Vagina (tissue), 2 donors: ENCODE measurements around the gene DOK6.

Experiments
- CTCF ChIP-seq, 3 experiments: fragments of 450-650 bp in 2 of 3; fragments of 200-600 bp in 1 of 3; sonication (generic) in 1 of 3; IDR thresholded peaks; one replicate each; pipeline ENCODE4 v1.5.1; 2017 to 2019; ENCODE audit warnings: antibody characterized with exemption in 3 of 3, mild to moderate bottlenecking in 2 of 3, moderate library complexity in 2 of 3
- POLR2A ChIP-seq, 2 donors: fragments of 450-650 bp; IDR thresholded peaks; one replicate each; pipeline ENCODE4 v1.6.1; 2017; ENCODE audit warnings: antibody characterized with exemption in 2 of 2, mild to moderate bottlenecking in 2 of 2, moderate library complexity in 2 of 2
- POLR2AphosphoS5 ChIP-seq, 2 donors: sonication (generic); formaldehyde crosslinking; IDR thresholded peaks; one replicate each; pipeline ENCODE4 v1.9.0; 2017; ENCODE audit warnings: antibody characterized with exemption in 2 of 2, mild to moderate bottlenecking in 2 of 2, low read depth in 1 of 2; ENCODE audit not compliant: insufficient read depth in 1 of 2

- no peak for TF ChIP-seq CTCF (IDR thresholded peaks at IDR 0.05)
- no peak for TF ChIP-seq POLR2AphosphoS5 (IDR thresholded peaks at IDR 0.05; ENCODE audit: insufficient read depth in 1 of 2, low read depth in 1 of 2)
- no peak for TF ChIP-seq POLR2A (IDR thresholded peaks at IDR 0.05)
Measured at GRCh38 chr18:69484699-69485396, 84.2 kb downstream of the DOK6 start.
